Keratinocyte (primary cell): ENCODE data around the gene POLA1.

Experiments
- CTCF ChIP-seq, 3 experiments: IDR thresholded peaks in 1 of 3; conservative IDR thresholded peaks in 1 of 3; optimal IDR thresholded peaks in 1 of 3; 2 replicates in 2 of 3; 3 replicates in 1 of 3; pipeline versions ENCODE3 to v1.5.1; 2011; ENCODE audit warnings: low read length in 3 of 3, mild to moderate bottlenecking in 3 of 3, moderate library complexity in 2 of 3, control low read depth in 1 of 3, inconsistent platforms in 1 of 3; ENCODE audit not compliant: insufficient read depth in 2 of 3; ENCODE audit errors: extremely low read depth in 1 of 3
- EZH2 ChIP-seq: IDR thresholded peaks from one replicate; pipeline ENCODE4 v1.6.1; 2012; ENCODE audit warnings: inconsistent platforms, mild to moderate bottlenecking, low read length, moderate library complexity

DNA sequence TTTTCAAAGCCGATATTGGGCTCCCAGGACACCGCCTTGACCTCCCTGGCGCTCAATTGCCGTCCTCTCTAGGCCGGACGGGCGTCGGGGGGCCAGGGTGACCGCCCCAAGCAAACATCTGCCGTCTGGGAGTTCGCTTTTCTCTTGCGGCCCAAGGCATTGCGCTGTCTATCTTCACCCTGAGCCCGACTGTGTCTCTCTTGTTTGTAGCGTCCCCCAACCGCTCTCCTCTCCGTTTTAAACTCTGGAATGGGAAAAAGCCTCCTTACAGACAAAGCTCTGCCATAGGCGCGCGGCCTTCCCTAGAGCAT is 322.6 kb downstream of the POLA1 start:
- TF ChIP-seq CTCF (optimal IDR thresholded peaks at IDR 0.05 in 1 of 3, IDR thresholded peaks at IDR 0.05 in 1 of 3, conservative IDR thresholded peaks at IDR 0.05 in 1 of 3; ENCODE audit: extremely low read depth in 1 of 3, insufficient read depth in 2 of 3, low read length in 3 of 3) (no peak), EZH2 (no peak)
